Adrenal gland (tissue), 5 donors: ENCODE results near the gene PCDH9.

Experiments used
- CTCF ChIP-seq, 6 experiments: fragments of 450-650 bp in 4 of 6; fragments of 200-600 bp in 2 of 6; sonication (generic) in 1 of 6; IDR thresholded peaks; 1 replicate in 5 of 6; 2 replicates in 1 of 6; pipeline versions ENCODE4 v1.5.1 to v1.8.0; 2016 to 2021; ENCODE audit warnings: antibody characterized with exemption in 6 of 6, mild to moderate bottlenecking in 2 of 6, moderate library complexity in 1 of 6
- POLR2A ChIP-seq, 2 donors: fragments of 450-650 bp; IDR thresholded peaks; one replicate each; pipeline ENCODE4 v1.6.1; 2017; ENCODE audit warnings: antibody characterized with exemption in 2 of 2, mild to moderate bottlenecking in 2 of 2, moderate library complexity in 1 of 2
- donor health status: DM: no; HTN: no; CAD: no.

GRCh38 chr13:67075239-67075638 is 154.9 kb downstream of the PCDH9 start:
- TF ChIP-seq POLR2A (IDR thresholded peaks at IDR 0.05) (no peak), CTCF (IDR thresholded peaks at IDR 0.05) (peak in 1 of 6 experiments; percentile 37)
